ENCODE measurements around the gene CDX1.

DNA sequence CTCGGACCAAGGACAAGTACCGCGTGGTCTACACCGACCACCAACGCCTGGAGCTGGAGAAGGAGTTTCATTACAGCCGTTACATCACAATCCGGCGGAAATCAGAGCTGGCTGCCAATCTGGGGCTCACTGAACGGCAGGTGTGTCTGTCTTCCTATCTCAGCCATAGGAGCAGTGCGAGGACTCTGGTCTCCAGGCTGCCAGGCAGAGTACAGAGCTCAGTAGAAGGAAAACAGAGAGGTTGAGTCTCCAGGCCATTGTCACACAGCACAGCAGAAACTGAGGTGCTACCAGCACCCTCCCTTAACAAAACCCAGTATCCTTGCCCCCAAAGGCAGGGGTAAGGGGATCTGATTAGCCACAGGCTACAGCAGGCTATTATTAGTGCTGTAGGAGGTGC, 16.2 kb downstream of the CDX1 start:
- TF ChIP-seq, protein P1, sequence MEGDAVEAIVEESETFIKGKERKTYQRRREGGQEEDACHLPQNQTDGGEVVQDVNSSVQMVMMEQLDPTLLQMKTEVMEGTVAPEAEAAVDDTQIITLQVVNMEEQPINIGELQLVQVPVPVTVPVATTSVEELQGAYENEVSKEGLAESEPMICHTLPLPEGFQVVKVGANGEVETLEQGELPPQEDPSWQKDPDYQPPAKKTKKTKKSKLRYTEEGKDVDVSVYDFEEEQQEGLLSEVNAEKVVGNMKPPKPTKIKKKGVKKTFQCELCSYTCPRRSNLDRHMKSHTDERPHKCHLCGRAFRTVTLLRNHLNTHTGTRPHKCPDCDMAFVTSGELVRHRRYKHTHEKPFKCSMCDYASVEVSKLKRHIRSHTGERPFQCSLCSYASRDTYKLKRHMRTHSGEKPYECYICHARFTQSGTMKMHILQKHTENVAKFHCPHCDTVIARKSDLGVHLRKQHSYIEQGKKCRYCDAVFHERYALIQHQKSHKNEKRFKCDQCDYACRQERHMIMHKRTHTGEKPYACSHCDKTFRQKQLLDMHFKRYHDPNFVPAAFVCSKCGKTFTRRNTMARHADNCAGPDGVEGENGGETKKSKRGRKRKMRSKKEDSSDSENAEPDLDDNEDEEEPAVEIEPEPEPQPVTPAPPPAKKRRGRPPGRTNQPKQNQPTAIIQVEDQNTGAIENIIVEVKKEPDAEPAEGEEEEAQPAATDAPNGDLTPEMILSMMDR (IDR thresholded peaks at IDR 0.05; ENCODE audit: insufficient read depth, low read length, poor library complexity, severe bottlenecking): no peak
- no peak for TF ChIP-seq EZH2phosphoT487 (conservative IDR thresholded peaks at IDR 0.05; ENCODE audit: low read length)

Measured in SU-DHL-6 (cell line).